Progenitor cell of endocrine pancreas (in vitro differentiated cells): Measurements from ENCODE around the gene C3orf20. TPM values are rescaled to one million over a fixed set of nuclear protein-coding genes. Genes with fewer than 3 reads are reported as not detected.

Source experiments
- DNase-seq: peaks from one replicate; pipeline ENCODE4 v3.0.0; 2021; ENCODE audit warnings: low spot score; ENCODE audit not compliant: unreplicated experiment
- H3K27ac Mint-ChIP-seq: 2 replicates; pipeline ENCODE4 v1.8.0; 2021; ENCODE audit warnings: mild to moderate bottlenecking, moderate library complexity, mixed read lengths
- H3K27me3 Mint-ChIP-seq: 2 replicates; pipeline ENCODE4 v1.8.0; 2021; ENCODE audit warnings: mixed read lengths
- H3K36me3 Mint-ChIP-seq: 2 replicates; pipeline ENCODE4 v1.8.0; 2022; ENCODE audit warnings: mixed read lengths; ENCODE audit not compliant: insufficient read depth
- H3K4me1 Mint-ChIP-seq: 2 replicates; pipeline ENCODE4 v1.8.0; 2021; ENCODE audit warnings: low read depth, mixed read lengths
- H3K4me3 Mint-ChIP-seq: 2 replicates; pipeline ENCODE4 v1.8.0; 2021; ENCODE audit warnings: low read depth, mild to moderate bottlenecking, moderate library complexity, mixed read lengths
- H3K9me3 Mint-ChIP-seq: 2 replicates; pipeline ENCODE4 v1.8.0; 2021; ENCODE audit warnings: low read depth, mixed read lengths
- total RNA-seq: library from RNA; stranded (reverse); gene quantifications from 2 replicates; pipeline ENCODE4 v1.2.1, GENCODE V29; 2021
- TF ChIP-seq, protein P1 (sequence below): fragments of 200-600 bp; sonication (generic); IDR thresholded peaks from one replicate; pipeline ENCODE4 v1.5.0; 2021; ENCODE audit warnings: antibody characterized with exemption, mild to moderate bottlenecking; ENCODE audit not compliant: unreplicated experiment

C3orf20 gene
- total RNA-seq, 1 donor from 2014 or later: 0.19 TPM

DNA sequence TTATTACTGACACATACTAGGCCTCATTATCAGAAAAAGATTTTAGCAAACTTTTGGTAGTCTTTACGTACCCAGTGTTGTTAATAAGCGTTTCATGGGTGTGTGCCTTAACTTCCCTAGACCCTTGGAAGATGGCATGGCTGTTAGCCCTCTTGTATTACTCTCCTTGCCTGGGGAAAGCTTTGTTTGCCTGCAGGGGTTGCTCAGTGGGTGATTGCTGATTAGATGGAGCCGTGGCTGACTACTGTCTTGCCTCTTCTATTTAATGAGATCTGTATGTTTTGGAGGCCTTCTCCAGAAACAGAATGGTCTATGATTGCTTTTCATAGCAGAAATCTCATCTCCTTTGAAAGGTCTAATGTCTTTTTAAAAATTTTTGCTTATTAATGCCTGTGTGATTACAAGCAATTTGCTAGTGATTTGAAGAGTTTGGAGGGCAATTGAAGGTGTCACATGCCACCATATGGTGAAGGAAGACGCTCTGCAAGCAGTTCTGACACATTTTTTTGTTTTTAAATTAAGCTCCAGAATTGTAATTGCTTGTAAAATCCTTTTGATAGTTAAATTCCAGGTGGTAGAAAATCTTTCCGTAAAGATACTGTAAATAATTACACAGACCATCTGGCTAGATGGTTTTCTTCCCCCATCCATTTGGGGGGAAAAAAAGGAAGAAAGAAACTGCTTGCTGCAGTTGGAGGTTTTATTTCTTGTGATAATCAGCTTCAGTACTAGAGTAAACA lies 11.4 kb upstream of the C3orf20 start:
- DNase-seq: no peak
- peaks cover 16% of the 10 kb centered on the region for H3K4me1 Mint-ChIP-seq
- no peak overlapping the region for H3K4me3 Mint-ChIP-seq
- H3K27ac Mint-ChIP-seq: no peak overlapping the region
- TF ChIP-seq, protein P1, sequence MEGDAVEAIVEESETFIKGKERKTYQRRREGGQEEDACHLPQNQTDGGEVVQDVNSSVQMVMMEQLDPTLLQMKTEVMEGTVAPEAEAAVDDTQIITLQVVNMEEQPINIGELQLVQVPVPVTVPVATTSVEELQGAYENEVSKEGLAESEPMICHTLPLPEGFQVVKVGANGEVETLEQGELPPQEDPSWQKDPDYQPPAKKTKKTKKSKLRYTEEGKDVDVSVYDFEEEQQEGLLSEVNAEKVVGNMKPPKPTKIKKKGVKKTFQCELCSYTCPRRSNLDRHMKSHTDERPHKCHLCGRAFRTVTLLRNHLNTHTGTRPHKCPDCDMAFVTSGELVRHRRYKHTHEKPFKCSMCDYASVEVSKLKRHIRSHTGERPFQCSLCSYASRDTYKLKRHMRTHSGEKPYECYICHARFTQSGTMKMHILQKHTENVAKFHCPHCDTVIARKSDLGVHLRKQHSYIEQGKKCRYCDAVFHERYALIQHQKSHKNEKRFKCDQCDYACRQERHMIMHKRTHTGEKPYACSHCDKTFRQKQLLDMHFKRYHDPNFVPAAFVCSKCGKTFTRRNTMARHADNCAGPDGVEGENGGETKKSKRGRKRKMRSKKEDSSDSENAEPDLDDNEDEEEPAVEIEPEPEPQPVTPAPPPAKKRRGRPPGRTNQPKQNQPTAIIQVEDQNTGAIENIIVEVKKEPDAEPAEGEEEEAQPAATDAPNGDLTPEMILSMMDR: no peak
- H3K9me3 Mint-ChIP-seq: no peaks in the 10 kb centered on the region
- H3K36me3 Mint-ChIP-seq: peaks cover 48% of the 10 kb centered on the region
- no peaks in the 10 kb centered on the region for H3K27me3 Mint-ChIP-seq

DNA sequence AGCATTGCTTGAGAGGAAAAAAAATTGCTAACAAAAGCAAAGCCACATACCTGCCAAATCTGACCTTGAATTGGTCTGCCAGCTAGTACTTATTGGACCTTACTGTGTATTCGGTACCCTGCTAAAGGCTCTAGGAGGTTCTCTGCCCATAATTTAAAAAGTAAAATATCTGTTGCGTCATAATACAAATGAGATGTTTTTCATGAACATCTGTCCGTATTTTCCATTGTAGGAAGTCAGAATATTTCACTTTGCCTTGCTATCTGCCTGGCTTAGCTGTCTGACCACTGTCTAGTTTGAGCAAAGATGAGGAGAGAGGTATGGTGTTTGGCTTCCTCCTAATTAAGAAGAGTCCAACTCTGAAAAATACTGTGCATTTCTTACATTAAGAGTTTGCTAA lies 10.8 kb upstream of the C3orf20 start:
- H3K27me3 Mint-ChIP-seq: no peaks in the 10 kb centered on the region
- DNase-seq: no peak
- TF ChIP-seq, protein P1: no peak
- H3K36me3 Mint-ChIP-seq: peaks cover 48% of the 10 kb centered on the region
- no peak overlapping the region for H3K4me3 Mint-ChIP-seq
- H3K4me1 Mint-ChIP-seq: peaks cover 16% of the 10 kb centered on the region
- H3K9me3 Mint-ChIP-seq: no peaks in the 10 kb centered on the region
- no peak overlapping the region for H3K27ac Mint-ChIP-seq

DNA sequence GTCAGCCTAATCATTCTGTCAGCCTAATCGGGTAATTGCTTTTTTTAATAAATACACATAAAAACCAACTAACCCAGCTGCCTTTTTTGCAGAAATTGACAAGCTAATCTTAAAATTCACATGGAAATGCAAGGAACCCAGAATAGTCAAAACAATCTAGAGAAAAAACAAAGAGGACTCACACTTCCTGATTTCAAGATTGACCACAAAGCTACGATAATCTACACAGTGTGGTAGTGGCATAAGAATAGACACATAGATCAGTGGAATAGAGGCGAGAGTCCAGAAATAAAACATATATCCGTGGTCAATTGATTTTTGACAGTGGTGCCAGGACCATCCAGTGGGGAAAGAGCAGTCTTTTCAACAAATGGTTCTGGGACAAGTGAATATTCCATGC lies 2.4 kb upstream of the C3orf20 start:
- H3K36me3 Mint-ChIP-seq: peaks cover 22% of the 10 kb centered on the region
- H3K27ac Mint-ChIP-seq: no peak overlapping the region
- no peak overlapping the region for H3K4me3 Mint-ChIP-seq
- TF ChIP-seq, protein P1: no peak
- no peaks in the 10 kb centered on the region for H3K9me3 Mint-ChIP-seq
- H3K4me1 Mint-ChIP-seq: no peaks in the 10 kb centered on the region
- H3K27me3 Mint-ChIP-seq: no peaks in the 10 kb centered on the region
- no peak for DNase-seq

DNA sequence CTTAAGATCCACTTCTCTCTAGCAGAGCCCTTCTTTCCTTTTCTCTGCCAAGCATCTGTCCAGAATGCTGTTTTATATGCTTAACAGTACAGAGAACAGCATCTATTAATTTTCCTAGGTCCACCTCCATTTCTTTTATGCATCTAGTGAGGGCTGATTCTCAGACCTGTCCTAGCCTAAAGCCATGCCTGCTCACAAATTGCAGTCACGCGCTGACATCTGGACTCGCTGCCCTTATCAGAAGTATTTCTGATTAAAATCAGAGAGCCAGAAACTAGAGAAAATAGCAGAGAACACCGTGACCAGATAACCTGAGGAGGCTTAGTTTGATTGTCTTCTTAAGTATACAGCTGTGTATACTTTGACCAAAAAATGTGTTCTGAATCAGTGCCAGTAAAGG lies 1.9 kb downstream of the C3orf20 start:
- peaks cover 7% of the 10 kb centered on the region for H3K9me3 Mint-ChIP-seq
- peaks cover 6% of the 10 kb centered on the region for H3K36me3 Mint-ChIP-seq
- no peaks in the 10 kb centered on the region for H3K27me3 Mint-ChIP-seq
- H3K27ac Mint-ChIP-seq: no peak overlapping the region
- H3K4me3 Mint-ChIP-seq: no peak overlapping the region
- peaks cover 3% of the 10 kb centered on the region for H3K4me1 Mint-ChIP-seq
- TF ChIP-seq, protein P1: no peak
- DNase-seq: no peak

DNA sequence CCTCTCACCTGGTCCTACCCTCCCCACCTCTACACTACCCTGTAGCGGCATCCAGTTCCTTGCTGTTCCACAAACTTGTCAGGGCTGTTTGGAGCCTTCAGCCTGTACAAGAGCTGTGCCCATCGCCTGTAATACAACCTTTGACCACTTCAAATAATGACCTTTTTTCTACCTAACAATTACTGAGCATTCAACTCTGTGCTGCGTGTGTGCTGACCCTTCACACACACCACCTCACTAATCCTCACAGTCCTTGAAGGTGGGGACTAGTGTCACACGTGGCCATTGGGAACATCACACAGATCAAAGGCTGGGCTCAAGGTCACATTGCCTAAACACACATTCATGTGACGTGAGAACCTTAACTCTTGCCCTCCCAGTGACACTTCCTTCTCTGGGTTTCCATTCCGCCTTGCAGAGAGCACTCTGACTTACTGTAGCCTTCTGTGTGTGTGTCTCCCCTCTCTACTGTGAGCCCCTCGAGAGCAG lies 3.1 kb downstream of the C3orf20 start:
- H3K27ac Mint-ChIP-seq: no peak overlapping the region
- no peak overlapping the region for H3K4me3 Mint-ChIP-seq
- peaks cover 3% of the 10 kb centered on the region for H3K27me3 Mint-ChIP-seq
- peaks cover 3% of the 10 kb centered on the region for H3K4me1 Mint-ChIP-seq
- H3K36me3 Mint-ChIP-seq: peaks cover 1% of the 10 kb centered on the region
- TF ChIP-seq, protein P1: peak; percentile 11
- DNase-seq: no peak
- H3K9me3 Mint-ChIP-seq: peaks cover 7% of the 10 kb centered on the region
